Measurements from ENCODE around the gene CNGB1. TPM values are rescaled to one million over a fixed set of nuclear protein-coding genes. Genes with fewer than 3 reads are reported as not detected.

Gene CNGB1
- total RNA-seq, 1 donor from 2014 or later, result 0.91 TPM

GRCh38 chr16:57960826-57961472 is 10.0 kb downstream of the CNGB1 start:
- no peaks in the 10 kb centered on the region for H3K36me3 Mint-ChIP-seq (ENCODE audit: unreplicated experiment)
- peaks cover 6% of the 10 kb centered on the region for H3K9me3 Mint-ChIP-seq (ENCODE audit: unreplicated experiment)
- H3K4me3 Mint-ChIP-seq (ENCODE audit: unreplicated experiment), result no peak overlapping the region
- no peak for DNase-seq
- TF ChIP-seq CTCF (IDR thresholded peaks at IDR 0.05; ENCODE audit: partially characterized antibody, unreplicated experiment), result no peak
- no peak overlapping the region for H3K27ac Mint-ChIP-seq (ENCODE audit: unreplicated experiment)
- H3K4me1 Mint-ChIP-seq (ENCODE audit: low read depth, unreplicated experiment), result no peaks in the 10 kb centered on the region
- H3K27me3 Mint-ChIP-seq (ENCODE audit: unreplicated experiment), result peaks cover 8% of the 10 kb centered on the region

- no peaks in the 10 kb centered on the region for H3K36me3 Mint-ChIP-seq (ENCODE audit: unreplicated experiment)
- no peaks in the 10 kb centered on the region for H3K4me1 Mint-ChIP-seq (ENCODE audit: low read depth, unreplicated experiment)
- peaks cover 8% of the 10 kb centered on the region for H3K27me3 Mint-ChIP-seq (ENCODE audit: unreplicated experiment)
- no peak for DNase-seq
- TF ChIP-seq CTCF (IDR thresholded peaks at IDR 0.05; ENCODE audit: partially characterized antibody, unreplicated experiment), result no peak
- H3K4me3 Mint-ChIP-seq (ENCODE audit: unreplicated experiment), result no peak overlapping the region
- H3K9me3 Mint-ChIP-seq (ENCODE audit: unreplicated experiment), result peaks cover 6% of the 10 kb centered on the region
- H3K27ac Mint-ChIP-seq (ENCODE audit: unreplicated experiment), result no peak overlapping the region
Measured at GRCh38 chr16:57960310-57960709, 10.6 kb downstream of the CNGB1 start.

GRCh38 chr16:57959804-57960203 is 11.1 kb downstream of the CNGB1 start:
- Mint-ChIP-seq H3K4me1 (ENCODE audit: low read depth, unreplicated experiment) (no peaks in the 10 kb centered on the region), H3K9me3 (ENCODE audit: unreplicated experiment) (peaks cover 4% of the 10 kb centered on the region), H3K27ac (ENCODE audit: unreplicated experiment) (no peak overlapping the region), H3K27me3 (ENCODE audit: unreplicated experiment) (peaks cover 7% of the 10 kb centered on the region), H3K36me3 (ENCODE audit: unreplicated experiment) (no peaks in the 10 kb centered on the region), H3K4me3 (ENCODE audit: unreplicated experiment) (no peak overlapping the region)
- no peak for TF ChIP-seq CTCF (IDR thresholded peaks at IDR 0.05; ENCODE audit: partially characterized antibody, unreplicated experiment)
- no peak for DNase-seq

- DNase-seq, result no peak
- Mint-ChIP-seq H3K4me1 (ENCODE audit: low read depth, unreplicated experiment) (no peaks in the 10 kb centered on the region), H3K27ac (ENCODE audit: unreplicated experiment) (no peak overlapping the region), H3K9me3 (ENCODE audit: unreplicated experiment) (peaks cover 4% of the 10 kb centered on the region), H3K4me3 (ENCODE audit: unreplicated experiment) (no peak overlapping the region), H3K36me3 (ENCODE audit: unreplicated experiment) (no peaks in the 10 kb centered on the region), H3K27me3 (ENCODE audit: unreplicated experiment) (peaks cover 7% of the 10 kb centered on the region)
- TF ChIP-seq CTCF (IDR thresholded peaks at IDR 0.05; ENCODE audit: partially characterized antibody, unreplicated experiment), result no peak
Measured at GRCh38 chr16:57959121-57959520, 11.8 kb downstream of the CNGB1 start.

- no peak overlapping the region for H3K27ac Mint-ChIP-seq (ENCODE audit: unreplicated experiment)
- no peak for TF ChIP-seq CTCF (IDR thresholded peaks at IDR 0.05; ENCODE audit: partially characterized antibody, unreplicated experiment)
- no peak for DNase-seq
- peaks cover 8% of the 10 kb centered on the region for H3K27me3 Mint-ChIP-seq (ENCODE audit: unreplicated experiment)
- H3K9me3 Mint-ChIP-seq (ENCODE audit: unreplicated experiment), result peaks cover 8% of the 10 kb centered on the region
- H3K4me1 Mint-ChIP-seq (ENCODE audit: low read depth, unreplicated experiment), result no peaks in the 10 kb centered on the region
- no peak overlapping the region for H3K4me3 Mint-ChIP-seq (ENCODE audit: unreplicated experiment)
- no peaks in the 10 kb centered on the region for H3K36me3 Mint-ChIP-seq (ENCODE audit: unreplicated experiment)
Measured at GRCh38 chr16:57958544-57958943, 12.4 kb downstream of the CNGB1 start.

All from glutamatergic neuron (in vitro differentiated cells).